ENCODE data around the gene RPL3.

DNA sequence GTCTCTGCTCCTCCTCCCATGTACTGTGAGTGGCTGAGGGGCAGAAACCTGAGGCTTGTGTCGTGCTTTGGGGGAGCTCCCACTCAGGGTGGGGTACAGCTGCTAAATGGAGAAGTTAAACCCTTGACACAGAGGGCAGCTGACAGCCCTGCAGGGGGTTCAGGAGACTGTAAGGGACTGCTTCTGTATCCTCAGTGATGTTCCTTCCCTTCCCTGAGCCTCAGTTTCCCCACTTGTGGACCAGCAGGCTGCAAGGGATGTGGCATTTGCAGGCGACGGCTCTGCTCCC lies 46.0 kb upstream of the RPL3 start:
- no peak for TF ChIP-seq CTCF (IDR thresholded peaks at IDR 0.05; ENCODE audit: poor library complexity)
- TF ChIP-seq EZH2 (IDR thresholded peaks at IDR 0.05; ENCODE audit: borderline replicate concordance), result no peak
